Thyroid gland (tissue), 4 donors: ENCODE measurements around the gene MINAR1.

Experiments used
- CTCF ChIP-seq, 6 experiments: fragments of 200-600 bp in 3 of 6; fragments of 450-650 bp in 3 of 6; sonication (generic) in 3 of 6; IDR thresholded peaks; one replicate each; pipeline ENCODE4 v1.5.1; 2016 to 2019; ENCODE audit warnings: antibody characterized with exemption in 6 of 6, mild to moderate bottlenecking in 2 of 6, inconsistent platforms in 1 of 6, moderate library complexity in 1 of 6
- POLR2A ChIP-seq, 2 donors: fragments of 450-650 bp; IDR thresholded peaks; one replicate each; pipeline ENCODE4 v1.6.1; 2017; ENCODE audit warnings: antibody characterized with exemption in 2 of 2, mild to moderate bottlenecking in 2 of 2, moderate library complexity in 1 of 2

- TF ChIP-seq POLR2A (IDR thresholded peaks at IDR 0.05) (no peak), CTCF (IDR thresholded peaks at IDR 0.05) (no peak)
Observed at GRCh38 chr15:79432345-79433275, 474 bp downstream of the MINAR1 start.
